WTC11 (cell line): Measurements from ENCODE around the gene PCSK7. TPM values are rescaled to one million over a fixed set of nuclear protein-coding genes. Genes with fewer than 3 reads are reported as not detected.
A peak's percentile ranks its signal among the peaks of the same experiment; 100 is the strongest.

Source experiments
- ATAC-seq: fragments of 200-7000 bp; cut with Tn5 transposase; 2 replicates; pipeline ENCODE4 v1.10.0; 2021; ENCODE audit warnings: mild to moderate bottlenecking, moderate library complexity
- Bru-seq: library from RNA; stranded (reverse); fragments of 400-500 nt; gene quantifications from one replicate; lab custom pipeline; 2021; lab: Mats Ljungman, UMichigan
- CTCF ChIA-PET: fragments of 300-600 bp; sonication (Branson Sonifier 250); formaldehyde crosslinking; loops from one replicate; lab custom pipeline; 2021; ENCODE audit warnings: antibody characterized with exemption; lab: Charles Lee
- POLR2A ChIA-PET: fragments of 350-600 bp; sonication (Branson Sonifier 250); formaldehyde crosslinking; loops from one replicate; lab custom pipeline; 2021; ENCODE audit warnings: antibody characterized with exemption; lab: Charles Lee
- DNase-seq: peaks from one replicate; pipeline ENCODE4 v3.0.0; 2021; ENCODE audit warnings: low spot score
- H3K27ac Mint-ChIP-seq: 2 replicates; pipeline ENCODE4 v1.8.0; 2021; ENCODE audit warnings: mixed read lengths
- H3K27me3 Mint-ChIP-seq: 2 replicates; pipeline ENCODE4 v1.8.0; 2021; ENCODE audit warnings: low read depth, mild to moderate bottlenecking, moderate library complexity, mixed read lengths
- H3K36me3 Mint-ChIP-seq: 2 replicates; pipeline ENCODE4 v1.8.0; 2021; ENCODE audit warnings: mixed read lengths
- H3K4me1 Mint-ChIP-seq: 2 replicates; pipeline ENCODE4 v1.8.0; 2022; ENCODE audit warnings: mixed read lengths
- H3K4me3 Mint-ChIP-seq: 2 replicates; pipeline ENCODE4 v1.8.0; 2021; ENCODE audit warnings: mild to moderate bottlenecking, moderate library complexity, mixed read lengths
- H3K9me3 Mint-ChIP-seq: 2 replicates; pipeline ENCODE4 v1.8.0; 2021; ENCODE audit warnings: mixed read lengths
- CBFB ChIP-seq: sonication (generic); formaldehyde crosslinking; IDR thresholded peaks from 2 replicates; pipeline ENCODE4 v1.8.1; 2022; ENCODE audit warnings: mild to moderate bottlenecking, low read depth, missing genetic modification reagents
- ELF4 ChIP-seq: sonication (generic); formaldehyde crosslinking; IDR thresholded peaks from 2 replicates; pipeline ENCODE4 v1.8.1; 2022; ENCODE audit warnings: low read depth, mild to moderate bottlenecking, moderate library complexity, missing genetic modification reagents
- FOXK1 ChIP-seq: sonication (generic); formaldehyde crosslinking; IDR thresholded peaks from 2 replicates; pipeline ENCODE4 v1.8.0; 2022; ENCODE audit warnings: mild to moderate bottlenecking, moderate library complexity, missing genetic modification reagents
- GRHL2 ChIP-seq: fragments of 250-450 bp; sonication (Bioruptor Pico); IDR thresholded peaks from 2 replicates; pipeline ENCODE4 v1.8.0; 2022; ENCODE audit warnings: mild to moderate bottlenecking, moderate library complexity; ENCODE audit not compliant: insufficient replicate concordance, severe bottlenecking
- IRF2 ChIP-seq: sonication (generic); formaldehyde crosslinking; IDR thresholded peaks from 2 replicates; pipeline ENCODE4 v1.8.0; 2022; ENCODE audit warnings: low read depth, missing genetic modification reagents, borderline replicate concordance
- MXD4 ChIP-seq: fragments of 250-450 bp; sonication (Bioruptor Pico); IDR thresholded peaks from 2 replicates; pipeline ENCODE4 v1.8.0; 2021; ENCODE audit warnings: mild to moderate bottlenecking, moderate library complexity, borderline replicate concordance
- NFATC4 ChIP-seq: fragments of 250-450 bp; sonication (Bioruptor Pico); IDR thresholded peaks from 2 replicates; pipeline ENCODE4 v1.9.0; 2021; ENCODE audit warnings: mild to moderate bottlenecking
- NR3C1 ChIP-seq: sonication (generic); formaldehyde crosslinking; conservative IDR thresholded peaks from 2 replicates; pipeline ENCODE4 v1.8.1; 2023; ENCODE audit warnings: low read depth, mild to moderate bottlenecking, missing genetic modification reagents
- PREB ChIP-seq: sonication (generic); formaldehyde crosslinking; IDR thresholded peaks from 2 replicates; pipeline ENCODE4 v1.8.1; 2022; ENCODE audit warnings: mild to moderate bottlenecking, missing genetic modification reagents, moderate library complexity, borderline replicate concordance
- RELA ChIP-seq: sonication (generic); formaldehyde crosslinking; IDR thresholded peaks from 2 replicates; pipeline ENCODE4 v1.8.1; 2022; ENCODE audit warnings: missing genetic modification reagents, mild to moderate bottlenecking, borderline replicate concordance
- RORB ChIP-seq: fragments of 250-450 bp; sonication (Bioruptor Pico); IDR thresholded peaks from 2 replicates; pipeline ENCODE4 v1.9.0; 2021; ENCODE audit warnings: mild to moderate bottlenecking
- SMAD4 ChIP-seq: sonication (generic); formaldehyde crosslinking; IDR thresholded peaks from 2 replicates; pipeline ENCODE4 v1.8.0; 2022; ENCODE audit warnings: mild to moderate bottlenecking, missing genetic modification reagents
- SOX15 ChIP-seq: fragments of 250-450 bp; sonication (Bioruptor Pico); IDR thresholded peaks from 2 replicates; pipeline ENCODE4 v1.9.0; 2021; ENCODE audit warnings: mild to moderate bottlenecking
- TCF7 ChIP-seq: sonication (generic); formaldehyde crosslinking; IDR thresholded peaks from 2 replicates; pipeline ENCODE4 v1.8.0; 2022; ENCODE audit warnings: mild to moderate bottlenecking, low read depth, missing genetic modification reagents, moderate library complexity
- TP53 ChIP-seq: sonication (generic); formaldehyde crosslinking; IDR thresholded peaks from 2 replicates; pipeline ENCODE4 v1.8.1; 2023; ENCODE audit warnings: mild to moderate bottlenecking, missing genetic modification reagents
- ZNF425 ChIP-seq: fragments of 250-450 bp; sonication (Bioruptor Pico); conservative IDR thresholded peaks from 2 replicates; pipeline ENCODE4 v1.9.0; 2021; ENCODE audit warnings: mild to moderate bottlenecking
- long read RNA-seq, 3 experiments: library from RNA in 1 of 3; library from capped mRNA in 1 of 3; library from polyadenylated mRNA in 1 of 3; unstranded in 2 of 3; stranded (forward) in 1 of 3; transcript quantifications; one replicate each; pipeline ENCODE4 v2.0.0, GENCODE V29; 2021
- total RNA-seq: library from RNA; stranded (reverse); gene quantifications from 3 replicates; pipeline ENCODE4 v1.2.3, GENCODE V29; 2021
- TF ChIP-seq, protein P1 (sequence below): sonication (generic); formaldehyde crosslinking; IDR thresholded peaks from 2 replicates; pipeline ENCODE4 v1.8.0; 2023; ENCODE audit warnings: missing genetic modification reagents, mild to moderate bottlenecking, borderline replicate concordance
- TF ChIP-seq, protein P2 (sequence below): sonication (generic); formaldehyde crosslinking; IDR thresholded peaks from 2 replicates; pipeline ENCODE4 v1.8.1; 2022; ENCODE audit warnings: mild to moderate bottlenecking, moderate library complexity, missing genetic modification reagents
- TF ChIP-seq, protein P3 (sequence below): sonication (generic); formaldehyde crosslinking; IDR thresholded peaks from 2 replicates; pipeline ENCODE4 v1.8.1; 2022; ENCODE audit warnings: missing genetic modification reagents, borderline replicate concordance

The PCSK7 gene
- total RNA-seq (39.4 to 48.9 TPM (median 41.9 TPM) in 3 replicates), Bru-seq, nascent RNA (percentile 63 among the genes with signal in this experiment)
- long read RNA-seq, experiment 1, full-length matches to known transcripts, result 78 of 160 reads
- long read RNA-seq, experiment 1, partial matches to known transcripts, result 33 of 160 reads
- long read RNA-seq, experiment 1, other reads (novel, unspliced or antisense), result 49 of 160 reads
- long read RNA-seq, experiment 2, full-length matches to known transcripts, result 5 of 40 reads
- long read RNA-seq, experiment 2, partial matches to known transcripts, result 23 of 40 reads
- long read RNA-seq, experiment 2, other reads (novel, unspliced or antisense), result 12 of 40 reads
- long read RNA-seq, experiment 3, full-length matches to known transcripts, result 2 of 7 reads
- long read RNA-seq, experiment 3, partial matches to known transcripts, result 3 of 7 reads
- long read RNA-seq, experiment 3, other reads (novel, unspliced or antisense), result 2 of 7 reads

DNA sequence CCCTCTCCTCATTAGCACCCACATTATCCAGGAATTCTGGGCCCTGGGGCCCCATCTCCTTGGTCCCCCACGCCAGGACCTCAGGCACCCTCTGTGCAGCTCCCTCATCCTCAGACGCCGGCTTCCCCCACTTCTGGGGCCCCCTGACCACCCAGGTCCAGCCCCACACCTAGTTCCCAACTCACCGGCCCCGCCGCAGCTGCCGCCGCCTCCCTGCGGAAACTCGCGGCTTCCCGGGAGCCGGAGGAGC, at the start of gene PCSK7:
Gene PCSK7 (minus strand): TSS at position 232 of the 250 bp plus-strand sequence. CDS start 2,229 bp downstream, outside the sequence.
- Mint-ChIP-seq H3K36me3 (peaks cover 8% of the 10 kb centered on the region; the same call in 1 of the 2 replicates), H3K4me1 (peaks cover 25% of the 10 kb centered on the region), H3K27me3 (no peaks in the 10 kb centered on the region), H3K27ac (peak within 1 kb of the TSS; percentile 99), H3K9me3 (no peaks in the 10 kb centered on the region), H3K4me3 (peak within 1 kb of the TSS; percentile 99)
- TF ChIP-seq PREB (CRISPR knock-in tag), result no peak
- TF ChIP-seq, protein P1, sequence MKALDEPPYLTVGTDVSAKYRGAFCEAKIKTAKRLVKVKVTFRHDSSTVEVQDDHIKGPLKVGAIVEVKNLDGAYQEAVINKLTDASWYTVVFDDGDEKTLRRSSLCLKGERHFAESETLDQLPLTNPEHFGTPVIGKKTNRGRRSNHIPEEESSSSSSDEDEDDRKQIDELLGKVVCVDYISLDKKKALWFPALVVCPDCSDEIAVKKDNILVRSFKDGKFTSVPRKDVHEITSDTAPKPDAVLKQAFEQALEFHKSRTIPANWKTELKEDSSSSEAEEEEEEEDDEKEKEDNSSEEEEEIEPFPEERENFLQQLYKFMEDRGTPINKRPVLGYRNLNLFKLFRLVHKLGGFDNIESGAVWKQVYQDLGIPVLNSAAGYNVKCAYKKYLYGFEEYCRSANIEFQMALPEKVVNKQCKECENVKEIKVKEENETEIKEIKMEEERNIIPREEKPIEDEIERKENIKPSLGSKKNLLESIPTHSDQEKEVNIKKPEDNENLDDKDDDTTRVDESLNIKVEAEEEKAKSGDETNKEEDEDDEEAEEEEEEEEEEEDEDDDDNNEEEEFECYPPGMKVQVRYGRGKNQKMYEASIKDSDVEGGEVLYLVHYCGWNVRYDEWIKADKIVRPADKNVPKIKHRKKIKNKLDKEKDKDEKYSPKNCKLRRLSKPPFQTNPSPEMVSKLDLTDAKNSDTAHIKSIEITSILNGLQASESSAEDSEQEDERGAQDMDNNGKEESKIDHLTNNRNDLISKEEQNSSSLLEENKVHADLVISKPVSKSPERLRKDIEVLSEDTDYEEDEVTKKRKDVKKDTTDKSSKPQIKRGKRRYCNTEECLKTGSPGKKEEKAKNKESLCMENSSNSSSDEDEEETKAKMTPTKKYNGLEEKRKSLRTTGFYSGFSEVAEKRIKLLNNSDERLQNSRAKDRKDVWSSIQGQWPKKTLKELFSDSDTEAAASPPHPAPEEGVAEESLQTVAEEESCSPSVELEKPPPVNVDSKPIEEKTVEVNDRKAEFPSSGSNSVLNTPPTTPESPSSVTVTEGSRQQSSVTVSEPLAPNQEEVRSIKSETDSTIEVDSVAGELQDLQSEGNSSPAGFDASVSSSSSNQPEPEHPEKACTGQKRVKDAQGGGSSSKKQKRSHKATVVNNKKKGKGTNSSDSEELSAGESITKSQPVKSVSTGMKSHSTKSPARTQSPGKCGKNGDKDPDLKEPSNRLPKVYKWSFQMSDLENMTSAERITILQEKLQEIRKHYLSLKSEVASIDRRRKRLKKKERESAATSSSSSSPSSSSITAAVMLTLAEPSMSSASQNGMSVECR (CRISPR knock-in tag), result 0 out of 2 replicates have a peak, but pooled peaks have one; percentile 28
- TF ChIP-seq GRHL2 (CRISPR knock-in tag), result no peak
- TF ChIP-seq FOXK1, result 0 out of 2 replicates have a peak, but pooled peaks have one; percentile 53
- no peak for TF ChIP-seq RORB (CRISPR knock-in tag)
- TF ChIP-seq TCF7, result no peak
- TF ChIP-seq TP53, result no peak
- ChIA-PET CTCF (interaction anchor here (0.7 to 2.9 kb wide), 8 partner anchors 9 to 441 kb away, joined by 3 to 36 read pairs (median 4); partner anchors contain the start of genes APOA5, BACE1, CEP164 and SIDT2), POLR2A (interaction anchor here (1.4 kb wide), 1 partner anchor 53 kb away, joined by 3 read pairs; the partner anchor contains the start of gene SIDT2)
- DNase-seq (peak; percentile 69), ATAC-seq (no peak)

DNA sequence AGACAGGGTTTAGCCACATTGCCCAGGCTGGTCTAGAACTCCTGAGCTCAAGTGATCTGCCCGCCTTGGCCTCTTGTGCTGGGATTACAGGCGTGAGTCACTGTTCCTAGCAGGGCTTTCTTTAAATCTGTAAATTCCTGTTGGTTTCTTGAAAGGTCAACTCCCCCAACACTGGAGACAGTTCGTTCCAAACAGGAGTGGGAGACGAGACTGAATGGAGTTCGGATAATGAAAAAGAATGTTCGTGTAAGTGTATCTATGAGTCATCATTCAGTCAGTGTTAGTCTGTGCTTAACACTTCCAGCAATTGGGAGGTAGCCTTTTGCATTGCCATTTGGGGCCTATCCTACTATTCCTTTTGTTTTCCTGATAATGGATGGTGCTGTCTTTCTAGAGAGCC, 49.3 kb upstream of the PCSK7 start:
- no peak overlapping the region for H3K4me3 Mint-ChIP-seq
- POLR2A ChIA-PET, result no interaction called here
- no peak overlapping the region for H3K27ac Mint-ChIP-seq
- no peak for DNase-seq
- peaks cover 50% of the 10 kb centered on the region for H3K36me3 Mint-ChIP-seq
- ATAC-seq, result no peak
- H3K9me3 Mint-ChIP-seq, result no peaks in the 10 kb centered on the region
- H3K4me1 Mint-ChIP-seq, result no peaks in the 10 kb centered on the region
- CTCF ChIA-PET, result no interaction called here
- no peaks in the 10 kb centered on the region for H3K27me3 Mint-ChIP-seq
- TF ChIP-seq ELF4 (no peak), SOX15 (CRISPR knock-in tag) (no peak), CBFB (CRISPR knock-in tag) (no peak), IRF2 (CRISPR knock-in tag) (no peak), ZNF425 (CRISPR knock-in tag) (no peak), NFATC4 (CRISPR knock-in tag) (no peak), MXD4 (no peak), RELA (CRISPR knock-in tag) (no peak), NR3C1 (CRISPR knock-in tag) (no peak), SMAD4 (CRISPR knock-in tag) (no peak)
- TF ChIP-seq, protein P2, sequence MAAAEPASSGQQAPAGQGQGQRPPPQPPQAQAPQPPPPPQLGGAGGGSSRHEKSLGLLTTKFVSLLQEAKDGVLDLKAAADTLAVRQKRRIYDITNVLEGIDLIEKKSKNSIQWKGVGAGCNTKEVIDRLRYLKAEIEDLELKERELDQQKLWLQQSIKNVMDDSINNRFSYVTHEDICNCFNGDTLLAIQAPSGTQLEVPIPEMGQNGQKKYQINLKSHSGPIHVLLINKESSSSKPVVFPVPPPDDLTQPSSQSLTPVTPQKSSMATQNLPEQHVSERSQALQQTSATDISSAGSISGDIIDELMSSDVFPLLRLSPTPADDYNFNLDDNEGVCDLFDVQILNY (CRISPR knock-in tag), result no peak
- TF ChIP-seq, protein P3, sequence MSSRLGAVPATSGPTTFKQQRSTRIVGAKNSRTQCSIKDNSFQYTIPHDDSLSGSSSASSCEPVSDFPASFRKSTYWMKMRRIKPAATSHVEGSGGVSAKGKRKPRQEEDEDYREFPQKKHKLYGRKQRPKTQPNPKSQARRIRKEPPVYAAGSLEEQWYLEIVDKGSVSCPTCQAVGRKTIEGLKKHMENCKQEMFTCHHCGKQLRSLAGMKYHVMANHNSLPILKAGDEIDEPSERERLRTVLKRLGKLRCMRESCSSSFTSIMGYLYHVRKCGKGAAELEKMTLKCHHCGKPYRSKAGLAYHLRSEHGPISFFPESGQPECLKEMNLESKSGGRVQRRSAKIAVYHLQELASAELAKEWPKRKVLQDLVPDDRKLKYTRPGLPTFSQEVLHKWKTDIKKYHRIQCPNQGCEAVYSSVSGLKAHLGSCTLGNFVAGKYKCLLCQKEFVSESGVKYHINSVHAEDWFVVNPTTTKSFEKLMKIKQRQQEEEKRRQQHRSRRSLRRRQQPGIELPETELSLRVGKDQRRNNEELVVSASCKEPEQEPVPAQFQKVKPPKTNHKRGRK (CRISPR knock-in tag), result no peak
- TF ChIP-seq, protein P1 (CRISPR knock-in tag), result no peak
